Midbrain (tissue), 1 donor: ENCODE data around the gene HMGB1.
"Not testable (repeated sequence)": the region's sequence is repeated elsewhere in the genome, so short reads cannot be mapped to it uniquely, and the experiment has no call there.

Experiments used
- DNase-seq: peaks from one replicate; lab custom pipeline; 2025; lab: John Stamatoyannopoulos, UW

HMGB1 gene

GRCh38 chr13:30466358-30466714 lies 600 bp upstream of the HMGB1 start:
- no peak for DNase-seq

- DNase-seq, result no peak
Observed at GRCh38 chr13:30465343-30465592, 468 bp downstream of the HMGB1 start.

DNA sequence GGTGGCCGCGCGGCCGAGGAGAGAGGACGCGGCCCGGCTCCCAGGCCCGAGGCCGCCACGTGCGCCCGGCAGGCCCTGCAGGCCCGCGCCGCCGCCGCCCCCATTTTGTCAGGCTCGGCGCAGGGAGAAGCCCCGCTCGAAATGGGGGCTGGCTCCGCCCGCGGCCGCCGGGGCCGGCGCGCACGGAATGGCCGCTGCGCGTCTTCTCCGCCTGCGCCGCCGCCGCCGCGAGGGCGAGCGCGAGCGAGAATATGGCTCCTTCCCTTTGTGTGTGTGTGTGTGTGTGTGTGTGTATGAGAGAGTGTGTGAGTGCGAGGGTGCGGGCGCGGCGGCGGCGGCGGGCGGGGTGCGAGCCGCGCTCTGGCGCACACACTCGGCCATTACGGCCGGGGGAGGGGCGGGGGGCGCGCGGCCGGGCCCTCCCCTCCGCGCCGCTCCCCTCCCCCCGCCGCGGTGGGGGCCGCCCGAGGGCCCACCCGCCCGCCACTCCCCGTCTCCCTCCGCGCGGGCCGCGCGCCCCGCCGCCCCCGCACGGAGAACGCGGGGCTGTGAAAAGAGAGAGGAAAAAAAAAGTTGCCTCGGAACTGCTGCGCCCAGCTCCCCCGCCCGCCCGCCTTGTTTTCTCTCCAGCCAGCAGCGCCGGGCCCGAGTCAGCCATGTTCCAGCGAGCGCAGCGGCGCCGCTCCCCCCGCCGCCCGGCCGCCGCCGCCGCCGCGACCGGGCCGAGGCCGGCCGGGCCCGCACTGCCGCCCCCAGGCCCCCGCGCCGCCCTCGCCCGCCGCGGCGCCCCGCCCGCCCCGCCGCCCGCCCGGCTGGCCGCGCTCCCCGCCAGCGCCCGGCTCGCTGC lies 1.0 kb downstream of the HMGB1 start:
- peak; percentile 82 for DNase-seq

- peak; percentile 72 for DNase-seq
Observed at GRCh38 chr13:30463787-30464495, 1.8 kb downstream of the HMGB1 start.

DNA sequence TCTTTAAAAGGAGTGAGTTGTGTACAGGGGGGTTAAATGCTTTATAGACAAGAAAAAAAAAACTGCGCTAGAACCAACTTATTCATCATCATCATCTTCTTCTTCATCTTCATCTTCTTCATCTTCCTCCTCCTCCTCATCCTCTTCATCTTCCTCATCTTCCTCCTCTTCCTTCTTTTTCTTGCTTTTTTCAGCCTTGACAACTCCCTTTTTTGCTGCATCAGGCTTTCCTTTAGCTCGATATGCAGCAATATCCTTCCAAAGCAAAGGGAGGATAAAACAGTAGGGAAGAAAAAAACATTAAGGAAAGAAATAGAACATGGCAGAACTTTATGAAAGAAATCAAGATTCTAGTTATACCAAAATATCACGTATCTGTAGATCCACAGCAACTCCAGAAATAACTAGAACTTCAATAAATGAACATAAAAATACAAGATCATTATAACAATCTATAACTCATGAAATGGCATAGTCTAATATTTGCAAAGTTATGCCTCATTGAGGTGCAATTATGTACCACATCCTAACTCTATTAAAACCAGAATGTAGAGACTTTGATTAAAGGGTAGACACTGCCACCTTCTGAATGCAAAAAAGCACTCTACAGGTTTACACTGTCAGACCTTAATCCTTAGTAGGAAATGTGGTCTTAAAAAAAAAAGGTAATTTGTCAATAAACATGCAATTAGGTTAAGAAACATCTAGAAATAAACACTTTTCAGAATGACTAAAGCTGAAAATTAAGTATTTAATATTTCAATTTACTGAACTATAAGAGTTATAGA lies 4.3 kb downstream of the HMGB1 start:
- DNase-seq, result peak; percentile 33

DNA sequence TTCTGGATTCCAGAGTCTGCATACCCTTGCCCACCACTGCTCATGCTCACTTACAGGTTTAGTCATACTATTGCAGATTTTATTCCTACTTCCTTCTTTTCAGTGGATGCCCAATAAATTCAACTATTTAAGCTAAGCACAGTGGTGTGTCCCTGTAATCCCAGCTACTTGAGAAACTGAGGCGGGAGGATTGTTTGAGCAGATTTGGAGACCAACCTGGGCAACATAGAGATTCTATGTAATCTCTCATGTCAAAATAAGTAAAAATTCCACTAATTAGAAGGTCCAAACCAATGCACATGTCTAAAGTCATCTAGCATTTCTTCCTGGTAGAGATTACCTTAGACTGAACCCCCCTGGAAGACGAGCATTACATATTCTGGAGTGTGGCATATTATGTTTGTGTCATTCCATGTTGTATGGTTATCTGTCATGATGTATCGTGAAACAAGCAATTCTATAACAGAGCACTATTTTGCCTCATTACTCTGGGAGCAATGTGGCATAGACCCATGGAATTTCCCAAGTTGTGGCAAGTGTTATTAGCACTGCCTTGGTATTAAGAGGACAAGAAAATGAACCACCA lies 8.3 kb downstream of the HMGB1 start:
- no peak for DNase-seq

DNA sequence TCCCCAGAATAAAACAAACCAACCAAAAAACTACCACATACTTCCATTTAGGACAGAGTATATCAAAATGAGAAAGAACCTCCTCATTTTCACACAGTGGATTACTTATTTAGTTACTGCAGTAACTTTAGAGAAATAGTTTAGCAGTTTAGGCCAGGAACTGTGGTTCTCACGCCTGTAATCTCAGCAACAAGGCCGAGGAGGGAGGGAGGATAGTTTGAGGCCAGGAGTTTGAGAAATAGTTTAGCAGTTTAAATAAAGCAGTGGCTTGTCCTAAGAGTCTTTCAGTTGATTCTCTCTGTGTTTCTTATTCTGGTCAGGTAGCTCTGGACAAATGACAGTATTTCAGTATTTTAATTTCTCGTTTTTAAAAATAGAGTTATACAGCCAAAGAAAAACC lies 9.4 kb downstream of the HMGB1 start:
- DNase-seq, result no peak

DNA sequence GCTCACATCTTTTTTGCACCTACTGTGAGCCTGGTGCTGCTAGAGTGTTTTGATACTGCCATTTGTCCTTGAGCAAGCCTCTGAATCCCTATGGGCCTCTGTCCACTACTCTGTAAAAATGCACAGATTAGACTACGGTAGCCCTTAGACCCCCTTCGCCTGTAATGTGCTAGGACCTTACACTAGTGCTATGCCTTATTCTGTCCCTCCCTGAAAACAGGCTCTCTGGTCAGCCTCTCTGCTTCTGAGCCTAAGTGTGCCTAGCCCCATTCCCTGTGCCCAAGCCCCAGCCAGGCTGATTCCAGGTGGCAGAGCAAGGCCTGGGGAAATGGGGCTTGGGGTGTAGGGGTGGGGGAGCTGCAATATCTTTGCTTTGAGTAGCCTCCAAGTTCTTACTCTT lies 10.7 kb downstream of the HMGB1 start:
- no peak for DNase-seq

- no peak for DNase-seq
Observed at GRCh38 chr13:30453727-30454126, 12.0 kb downstream of the HMGB1 start.

DNA sequence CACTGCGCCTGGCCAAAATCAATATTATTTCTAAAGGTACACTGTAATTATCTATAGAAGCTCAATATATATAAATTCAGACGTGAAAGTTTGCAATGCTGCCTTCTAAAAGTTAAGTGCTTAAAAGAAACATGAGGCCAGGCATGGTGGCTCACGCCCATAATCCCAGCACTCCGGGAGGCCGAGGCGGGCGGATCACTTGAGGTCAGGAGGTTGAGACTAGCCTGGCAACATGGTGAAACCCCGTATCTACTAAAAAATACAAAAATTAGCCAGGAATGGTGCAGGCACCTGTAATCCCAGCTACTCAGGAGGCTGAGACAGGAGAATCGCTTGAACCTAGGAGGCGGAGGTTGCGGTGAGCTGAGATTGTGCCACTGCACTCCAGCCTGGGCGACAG lies 14.3 kb downstream of the HMGB1 start:
- DNase-seq, result not testable (repeated sequence)

DNA sequence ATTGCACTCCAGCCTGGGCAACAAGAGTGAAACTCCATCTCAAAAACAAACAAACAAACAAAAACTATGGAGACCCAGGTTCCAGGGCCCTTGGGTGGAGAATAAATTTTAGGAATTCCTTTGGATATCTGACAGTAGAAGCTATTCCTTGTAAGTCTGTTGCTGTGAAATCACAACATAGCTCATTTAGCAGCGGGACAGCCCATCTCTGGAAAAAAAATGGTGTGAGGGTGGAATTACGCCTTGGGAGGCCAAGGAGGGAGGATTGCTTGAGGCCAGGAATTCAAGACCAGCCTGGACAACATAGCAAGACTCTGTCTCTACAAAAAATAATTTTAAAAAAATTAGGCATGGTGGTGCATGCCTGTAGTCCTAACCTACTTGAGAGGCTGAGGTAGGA lies 15.7 kb downstream of the HMGB1 start:
- DNase-seq, result no peak

- DNase-seq, result no peak
Observed at GRCh38 chr13:30448441-30448840, 17.3 kb downstream of the HMGB1 start.

GRCh38 chr13:30446126-30446500 lies 19.6 kb downstream of the HMGB1 start:
- no peak for DNase-seq

GRCh38 chr13:30443957-30444404 lies 21.8 kb downstream of the HMGB1 start:
- DNase-seq, result no peak

- DNase-seq, result not testable (repeated sequence)
Observed at GRCh38 chr13:30443491-30443890, 22.2 kb downstream of the HMGB1 start.

DNA sequence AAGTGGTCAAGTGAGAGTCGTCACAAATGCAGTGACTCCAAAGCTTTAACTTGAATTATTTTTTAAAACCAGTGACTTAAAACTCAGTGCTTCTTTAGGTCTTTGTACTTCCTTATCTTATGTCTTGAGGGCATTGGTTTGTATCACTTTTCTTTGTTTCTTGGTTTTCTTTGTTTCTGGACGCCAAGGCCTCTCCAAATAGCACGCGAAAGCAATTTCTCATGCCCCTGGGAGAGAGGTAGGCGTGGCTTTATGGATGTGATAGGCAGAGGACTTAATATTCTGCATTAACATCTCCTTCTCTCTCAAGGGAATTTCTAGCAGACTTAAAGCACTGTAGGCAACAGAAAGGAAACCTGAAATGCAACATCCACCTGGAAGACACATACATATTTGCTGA lies 22.8 kb downstream of the HMGB1 start:
- DNase-seq, result no peak

DNA sequence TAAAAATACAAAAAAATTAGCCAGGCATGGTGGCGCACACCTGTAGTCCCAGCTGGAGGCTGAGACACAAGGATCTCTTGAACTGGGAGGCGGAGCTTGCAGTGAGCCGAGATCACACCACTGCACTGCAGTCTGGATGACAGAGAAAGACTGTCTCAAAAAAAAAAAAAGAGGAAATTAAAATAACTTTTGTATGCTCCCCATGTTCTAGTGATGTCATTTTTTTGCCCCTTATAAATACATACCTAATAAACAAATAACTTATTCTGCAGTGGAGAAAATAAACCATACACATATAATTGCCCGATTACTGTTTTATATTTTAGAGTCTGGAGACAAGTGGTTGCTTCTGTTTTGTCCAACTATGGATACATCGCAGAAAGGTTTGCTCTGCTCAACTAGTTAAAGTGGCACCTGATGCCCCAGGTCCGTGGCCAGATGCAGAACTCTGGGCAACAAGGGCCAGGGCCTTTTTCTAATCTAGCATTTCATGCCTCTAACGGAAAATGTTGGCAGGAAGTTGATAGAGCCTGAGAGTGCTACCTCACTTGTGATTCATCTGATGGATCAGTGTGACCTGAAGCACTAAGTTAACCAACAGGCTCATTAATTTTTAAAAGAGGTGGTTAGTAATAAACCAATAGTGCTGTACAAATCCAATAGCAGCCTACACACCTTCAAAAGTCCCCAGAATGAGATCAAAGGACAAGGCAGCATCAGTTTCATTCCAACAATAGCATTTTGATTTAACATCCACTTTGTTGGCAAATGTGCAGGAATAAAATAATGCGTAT lies 24.6 kb downstream of the HMGB1 start:
- no peak for DNase-seq

DNA sequence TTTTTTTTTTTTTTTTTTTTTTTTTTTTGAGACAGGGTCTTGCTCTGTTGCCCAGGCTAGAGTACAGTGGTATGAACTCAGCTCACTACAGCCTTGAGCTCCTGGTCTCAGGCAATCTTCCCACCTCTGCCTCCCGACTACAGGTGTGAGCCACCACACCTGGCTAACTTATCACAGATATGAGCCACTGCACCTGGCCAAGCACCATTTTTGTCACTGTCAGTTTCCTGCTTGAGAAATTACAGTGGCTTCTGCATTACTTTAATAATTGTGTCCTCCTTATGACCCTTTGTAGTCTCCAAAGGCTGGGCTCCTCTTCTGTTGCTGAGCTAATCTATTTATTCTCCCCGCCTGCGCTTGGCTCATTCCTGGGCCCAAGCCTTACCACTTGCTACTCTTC lies 27.4 kb downstream of the HMGB1 start:
- DNase-seq, result no peak

GRCh38 chr13:30437177-30437576 lies 28.6 kb downstream of the HMGB1 start:
- DNase-seq, result no peak

DNA sequence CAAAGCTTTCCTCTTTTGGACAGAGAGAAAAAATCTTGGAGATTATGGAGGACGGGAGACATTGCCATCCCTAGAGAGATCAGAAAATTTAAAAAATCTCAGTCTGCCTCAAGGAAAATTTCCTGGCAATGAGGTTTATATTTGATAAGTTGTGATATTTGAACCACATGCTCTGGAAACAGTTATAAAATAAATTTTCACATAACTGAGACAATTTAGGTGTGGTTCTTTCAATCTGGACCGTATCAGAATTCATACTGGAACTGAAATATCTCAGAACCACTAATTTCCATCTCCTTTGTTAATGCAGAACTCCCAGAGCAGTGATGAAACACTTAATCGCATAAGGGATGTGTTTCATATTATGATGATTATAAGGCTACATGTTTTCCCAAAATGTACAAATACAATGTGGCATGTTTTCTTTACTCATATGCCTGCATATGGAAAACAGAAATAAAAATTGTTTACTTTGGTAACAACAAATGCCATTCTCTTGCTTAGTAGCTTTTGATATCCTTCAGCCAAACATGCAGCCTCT lies 29.8 kb downstream of the HMGB1 start:
- DNase-seq, result no peak

GRCh38 chr13:30431269-30431940 lies 34.3 kb downstream of the HMGB1 start:
- no peak for DNase-seq
